HG03520 (cell line): ENCODE data around the gene GPR63.
A peak's percentile ranks its signal among the peaks of the same experiment; 100 is the strongest.

ENCODE experiments used
- ATAC-seq: cut with Tn5 transposase; IDR thresholded peaks from one replicate; pipeline ENCODE4 v1.9.1; 2021; ENCODE audit warnings: mild to moderate bottlenecking, moderate library complexity; ENCODE audit not compliant: unreplicated experiment

The GPR63 gene

GRCh38 chr6:96823743-96824142 lies 13.5 kb downstream of the GPR63 start:
- ATAC-seq: no peak

- ATAC-seq: no peak
Measured at GRCh38 chr6:96821034-96821433, 16.2 kb downstream of the GPR63 start.

- ATAC-seq: no peak
Measured at GRCh38 chr6:96816301-96816817, 20.9 kb downstream of the GPR63 start.

GRCh38 chr6:96814625-96815024 lies 22.7 kb downstream of the GPR63 start:
- no peak for ATAC-seq

GRCh38 chr6:96812077-96812703 lies 25.1 kb downstream of the GPR63 start:
- no peak for ATAC-seq

- no peak for ATAC-seq
Measured at GRCh38 chr6:96811670-96812069, 25.6 kb downstream of the GPR63 start.

GRCh38 chr6:96811136-96811535 lies 26.1 kb downstream of the GPR63 start:
- no peak for ATAC-seq

- no peak for ATAC-seq
Measured at GRCh38 chr6:96809119-96809518, 28.2 kb downstream of the GPR63 start.

GRCh38 chr6:96803106-96803481 lies 34.2 kb downstream of the GPR63 start:
- no peak for ATAC-seq

GRCh38 chr6:96795481-96795880 lies 41.8 kb downstream of the GPR63 start:
- ATAC-seq: peak; percentile 80

GRCh38 chr6:96794980-96795379 lies 42.3 kb downstream of the GPR63 start:
- no peak for ATAC-seq

GRCh38 chr6:96792561-96793190 lies 44.6 kb downstream of the GPR63 start:
- ATAC-seq: no peak

- no peak for ATAC-seq
Measured at GRCh38 chr6:96789871-96790270, 47.4 kb downstream of the GPR63 start.

- ATAC-seq: no peak
Measured at GRCh38 chr6:96787846-96788580, 49.3 kb downstream of the GPR63 start.

GRCh38 chr6:96786336-96786735 lies 50.9 kb downstream of the GPR63 start:
- ATAC-seq: no peak

- ATAC-seq: no peak
Measured at GRCh38 chr6:96784650-96785049, 52.6 kb downstream of the GPR63 start.

GRCh38 chr6:96783307-96783706 lies 54.0 kb downstream of the GPR63 start:
- ATAC-seq: no peak

- no peak for ATAC-seq
Measured at GRCh38 chr6:96781557-96781956, 55.7 kb downstream of the GPR63 start.

GRCh38 chr6:96777113-96777512 lies 60.2 kb downstream of the GPR63 start:
- ATAC-seq: no peak

GRCh38 chr6:96775727-96776400 lies 61.4 kb downstream of the GPR63 start:
- ATAC-seq: no peak

- no peak for ATAC-seq
Measured at GRCh38 chr6:96766769-96767168, 70.5 kb downstream of the GPR63 start.
